Measurements from ENCODE around the gene SLC19A1.

SLC19A1 gene

DNA sequence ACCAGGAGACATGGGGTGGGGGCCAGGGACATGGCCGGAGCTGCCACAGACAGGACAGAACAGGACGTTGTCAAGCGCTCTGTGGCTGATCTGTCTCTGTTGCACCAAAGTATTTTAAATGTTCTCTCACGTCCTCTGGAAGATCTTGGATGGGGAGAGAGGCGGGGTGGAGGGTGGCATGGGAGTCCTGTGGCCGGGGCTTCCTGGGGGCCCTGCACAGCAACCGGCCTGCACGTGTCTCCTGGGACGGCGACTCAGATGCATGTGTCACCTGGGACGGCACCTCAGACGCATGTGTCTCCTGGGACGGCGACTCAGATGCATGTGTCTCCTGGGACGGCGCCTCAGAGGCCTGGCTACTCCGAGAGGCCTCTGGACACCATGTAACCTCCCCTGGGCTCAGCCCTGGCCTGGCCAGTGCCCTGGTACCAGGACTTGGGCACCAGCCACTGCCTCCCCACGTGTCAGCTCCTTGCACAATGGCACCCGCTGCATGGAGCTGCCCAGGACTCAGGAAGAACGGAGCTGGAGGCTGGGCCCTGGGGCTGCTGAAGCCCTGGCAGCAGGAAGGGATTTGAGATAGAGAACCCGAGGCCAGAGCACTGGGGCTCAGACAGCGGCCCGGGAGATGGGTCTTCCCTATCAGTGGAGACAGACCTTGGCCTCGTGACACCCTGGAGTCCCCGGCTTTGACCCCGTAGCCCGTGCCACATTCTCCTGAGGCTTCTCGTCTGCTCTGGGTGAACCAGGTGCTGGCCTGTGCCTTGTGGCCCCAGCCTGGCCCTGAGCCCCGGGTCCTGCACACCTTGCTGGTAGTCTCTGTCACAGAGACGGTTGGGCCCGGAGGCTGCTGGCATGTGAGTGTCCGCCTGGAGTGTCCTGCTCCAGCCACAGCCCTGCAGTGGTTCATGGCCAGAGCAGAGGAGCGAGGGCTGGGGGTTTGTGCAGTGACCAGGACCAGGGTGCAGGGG, 14.7 kb upstream of the SLC19A1 start:
- DNase-seq (ENCODE audit: low read depth, low spot score), result no peak
- Histone ChIP-seq H3K4me3 (no peak overlapping the region), H3K9ac (ENCODE audit: insufficient read length) (no peak overlapping the region), H3K27ac (no peak overlapping the region), H3K36me3 (ENCODE audit: insufficient read depth, low read length) (no peaks in the 10 kb centered on the region), H3K9me3 (ENCODE audit: low read depth, low read length) (no peaks in the 10 kb centered on the region)
- TF ChIP-seq FOXP2 (optimal IDR thresholded peaks at IDR 0.05; ENCODE audit: control extremely low read depth, extremely low read length, insufficient read depth) (no peak), POLR2AphosphoS5 (IDR thresholded peaks at IDR 0.05; ENCODE audit: borderline replicate concordance, low read depth, low read length) (no peak), EZH2 (IDR thresholded peaks at IDR 0.05) (no peak)

GRCh38 chr21:45556302-45556644, 14.0 kb upstream of the SLC19A1 start:
- H3K9ac ChIP-seq (ENCODE audit: insufficient read length), result no peak overlapping the region

GRCh38 chr21:45555557-45556301, 13.5 kb upstream of the SLC19A1 start:
- H3K27ac ChIP-seq, result no peak overlapping the region
- H3K36me3 ChIP-seq (ENCODE audit: insufficient read depth, low read length), result no peaks in the 10 kb centered on the region
- no peak overlapping the region for H3K4me3 ChIP-seq
- no peak overlapping the region for H3K9ac ChIP-seq (ENCODE audit: insufficient read length)
- H3K9me3 ChIP-seq (ENCODE audit: low read depth, low read length), result no peaks in the 10 kb centered on the region
- no peak for TF ChIP-seq EZH2 (IDR thresholded peaks at IDR 0.05)
- TF ChIP-seq FOXP2 (optimal IDR thresholded peaks at IDR 0.05; ENCODE audit: control extremely low read depth, extremely low read length, insufficient read depth), result no peak
- TF ChIP-seq POLR2AphosphoS5 (IDR thresholded peaks at IDR 0.05; ENCODE audit: borderline replicate concordance, low read depth, low read length), result no peak
- DNase-seq (ENCODE audit: low read depth, low spot score), result no peak

More at GRCh38 chr21:45556302-45556644, 14.0 kb upstream of the SLC19A1 start:
- no peak for DNase-seq (ENCODE audit: low read depth, low spot score)
- no peak overlapping the region for H3K4me3 ChIP-seq
- no peak overlapping the region for H3K27ac ChIP-seq
- H3K36me3 ChIP-seq (ENCODE audit: insufficient read depth, low read length), result no peaks in the 10 kb centered on the region
- TF ChIP-seq EZH2 (IDR thresholded peaks at IDR 0.05) (no peak), FOXP2 (optimal IDR thresholded peaks at IDR 0.05; ENCODE audit: control extremely low read depth, extremely low read length, insufficient read depth) (no peak), POLR2AphosphoS5 (IDR thresholded peaks at IDR 0.05; ENCODE audit: borderline replicate concordance, low read depth, low read length) (no peak)
- H3K9me3 ChIP-seq (ENCODE audit: low read depth, low read length), result no peaks in the 10 kb centered on the region

DNA sequence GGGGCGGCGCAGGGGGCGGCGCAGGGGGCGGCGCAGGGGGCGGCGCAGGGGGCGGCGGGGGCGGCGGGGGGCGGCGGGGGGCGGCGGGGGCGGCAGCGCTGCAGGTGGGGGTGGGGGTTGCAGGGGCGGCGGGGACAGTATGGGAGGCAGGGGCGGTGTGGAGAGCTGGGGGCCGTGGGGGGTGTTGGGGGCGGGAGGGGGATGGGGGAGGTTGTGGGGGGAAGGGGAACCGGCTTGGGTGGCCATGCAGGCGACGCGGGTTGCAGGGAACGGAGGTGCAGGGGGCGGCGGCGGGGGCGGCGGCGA, 13.0 kb upstream of the SLC19A1 start:
- DNase-seq (ENCODE audit: low read depth, low spot score), result no peak
- TF ChIP-seq POLR2AphosphoS5 (IDR thresholded peaks at IDR 0.05; ENCODE audit: borderline replicate concordance, low read depth, low read length) (no peak), FOXP2 (optimal IDR thresholded peaks at IDR 0.05; ENCODE audit: control extremely low read depth, extremely low read length, insufficient read depth) (no peak), EZH2 (IDR thresholded peaks at IDR 0.05) (no peak)
- Histone ChIP-seq H3K4me3 (no peak overlapping the region), H3K9ac (ENCODE audit: insufficient read length) (no peak overlapping the region), H3K36me3 (ENCODE audit: insufficient read depth, low read length) (no peaks in the 10 kb centered on the region), H3K9me3 (ENCODE audit: low read depth, low read length) (no peaks in the 10 kb centered on the region), H3K27ac (no peak overlapping the region)

DNA sequence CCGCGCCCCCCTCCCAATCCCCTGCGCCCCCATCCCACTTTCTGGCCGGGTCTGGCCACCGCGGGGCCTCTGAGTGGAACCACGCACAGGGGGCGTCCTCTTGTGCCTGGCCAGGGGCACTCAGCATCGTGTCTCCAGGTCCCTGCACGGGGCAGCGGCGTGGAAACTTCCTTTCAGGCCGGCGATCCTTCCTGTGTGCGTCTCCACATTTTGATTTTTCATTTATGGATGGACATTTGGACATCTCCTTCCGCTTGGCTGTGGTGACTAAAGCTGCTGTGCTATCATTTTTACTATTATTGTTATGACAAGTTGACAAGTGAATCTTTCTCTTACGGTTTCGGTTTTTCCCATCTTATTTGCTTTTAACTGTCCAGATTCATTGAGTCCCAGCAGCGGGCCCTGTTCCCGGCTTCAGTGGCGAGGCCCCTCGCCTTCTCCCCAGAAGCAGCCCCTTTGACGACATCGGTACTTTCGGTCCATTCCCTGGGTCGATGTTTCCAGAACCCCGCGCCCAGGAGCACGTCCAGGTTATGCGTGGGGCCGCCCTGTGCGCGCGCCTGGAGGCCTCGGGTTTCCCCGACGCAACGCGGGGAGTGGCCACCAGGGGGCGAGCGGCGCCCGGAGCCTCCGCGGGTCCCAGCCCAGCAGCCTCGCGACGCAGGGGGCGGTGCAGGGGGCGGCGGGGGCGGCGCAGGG, 12.4 kb upstream of the SLC19A1 start:
- peak overlapping the region; percentile 67 for H3K9ac ChIP-seq (ENCODE audit: insufficient read length)
- H3K9me3 ChIP-seq (ENCODE audit: low read depth, low read length), result no peaks in the 10 kb centered on the region
- peak overlapping the region; percentile 79 for H3K4me3 ChIP-seq
- H3K27ac ChIP-seq, result no peak overlapping the region
- peak; percentile 26; the same call in 1 of the 2 replicates for TF ChIP-seq POLR2AphosphoS5 (IDR thresholded peaks at IDR 0.05; ENCODE audit: borderline replicate concordance, low read depth, low read length)
- TF ChIP-seq FOXP2 (optimal IDR thresholded peaks at IDR 0.05; ENCODE audit: control extremely low read depth, extremely low read length, insufficient read depth), result no peak
- no peaks in the 10 kb centered on the region for H3K36me3 ChIP-seq (ENCODE audit: insufficient read depth, low read length)
- peak; percentile 1 for DNase-seq (ENCODE audit: low read depth, low spot score)

DNA sequence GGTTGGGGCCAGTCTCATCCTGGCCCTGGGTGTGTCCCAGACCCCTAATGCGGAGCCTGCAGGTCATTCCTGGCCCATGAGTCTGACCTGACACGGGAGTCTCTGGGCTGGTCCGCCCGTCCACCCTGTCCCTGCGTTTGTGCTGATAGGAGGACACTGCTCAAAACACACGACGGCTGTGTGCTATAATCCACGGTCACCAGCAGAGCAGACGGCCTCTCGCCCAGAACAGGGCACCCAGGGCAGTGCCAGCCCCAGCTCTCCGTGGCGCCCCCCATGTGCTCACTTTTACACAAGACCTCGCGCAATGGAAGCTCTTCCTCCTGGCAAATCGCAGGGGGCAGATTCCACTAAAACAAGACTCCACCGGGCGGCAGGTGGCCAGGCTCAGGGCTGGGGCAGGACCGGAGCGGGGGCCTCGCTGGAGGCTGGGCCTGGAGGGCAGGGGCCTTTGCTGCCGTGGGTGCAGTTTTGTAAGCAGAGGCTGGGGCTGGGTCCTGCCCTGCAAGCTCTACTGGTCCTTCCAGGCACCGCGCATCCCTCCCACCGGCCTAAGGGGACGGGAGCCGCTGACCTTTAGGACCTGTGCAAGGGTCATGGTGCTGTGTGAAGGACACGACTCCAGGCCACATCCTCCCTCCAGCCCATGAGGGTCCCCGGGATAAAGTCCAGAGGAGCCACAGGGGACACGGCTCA, 10.6 kb upstream of the SLC19A1 start:
- H3K9me3 ChIP-seq (ENCODE audit: low read depth, low read length), result no peaks in the 10 kb centered on the region
- TF ChIP-seq EZH2 (IDR thresholded peaks at IDR 0.05) (no peak), POLR2AphosphoS5 (IDR thresholded peaks at IDR 0.05; ENCODE audit: borderline replicate concordance, low read depth, low read length) (no peak)
- no peak overlapping the region for H3K4me3 ChIP-seq
- no peaks in the 10 kb centered on the region for H3K36me3 ChIP-seq (ENCODE audit: insufficient read depth, low read length)
- H3K27ac ChIP-seq, result no peak overlapping the region
- no peak overlapping the region for H3K9ac ChIP-seq (ENCODE audit: insufficient read length)
- no peak for DNase-seq (ENCODE audit: low read depth, low spot score)

DNA sequence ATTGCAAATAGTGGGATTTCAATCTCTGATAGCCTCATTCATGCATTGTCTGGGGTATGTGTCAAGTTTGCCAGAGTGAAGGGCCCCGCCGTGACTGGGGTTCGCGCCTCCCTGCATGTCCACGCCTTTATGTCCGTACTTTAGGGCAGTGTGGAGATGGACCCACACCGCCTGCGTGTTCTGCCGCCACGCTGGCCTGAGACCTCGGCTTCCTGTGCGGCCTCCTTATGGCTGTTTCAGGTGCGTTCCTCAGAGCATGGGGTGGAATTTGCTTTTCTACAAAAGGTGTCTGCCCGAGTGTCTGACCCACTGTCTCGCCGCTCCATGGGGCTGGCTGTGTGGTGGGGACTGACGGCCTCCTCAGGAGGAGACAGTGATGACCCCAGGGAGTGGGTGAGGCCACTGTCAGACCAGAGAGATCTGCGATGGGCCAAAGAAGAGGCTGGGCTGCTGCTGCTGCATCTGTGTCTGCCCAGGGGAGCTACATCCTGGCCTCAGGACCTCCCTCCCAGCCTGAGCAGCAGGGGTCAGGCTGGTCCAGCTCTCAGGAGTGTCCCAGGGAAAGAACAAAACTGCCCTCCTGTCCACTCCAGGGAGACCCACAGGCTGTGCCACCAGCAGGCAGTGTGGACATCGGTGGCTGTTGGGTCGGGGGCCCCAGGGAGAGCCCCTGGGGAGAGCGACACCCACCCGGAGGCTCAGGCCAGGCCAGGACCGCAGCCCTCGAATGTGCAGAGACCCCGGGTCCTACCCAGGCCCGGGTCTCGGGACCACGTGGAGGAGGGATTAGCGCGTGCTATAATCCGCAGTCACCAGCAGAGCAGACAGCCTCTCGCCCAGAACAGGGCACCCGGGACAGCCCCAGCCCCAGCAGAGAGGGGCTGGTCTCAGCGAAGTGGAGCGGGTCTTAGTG, 9.8 kb upstream of the SLC19A1 start:
- no peak overlapping the region for H3K4me3 ChIP-seq

More for the DNA sequence above, 9.8 kb upstream of the SLC19A1 start:
- TF ChIP-seq POLR2AphosphoS5 (IDR thresholded peaks at IDR 0.05; ENCODE audit: borderline replicate concordance, low read depth, low read length) (no peak), FOXP2 (optimal IDR thresholded peaks at IDR 0.05; ENCODE audit: control extremely low read depth, extremely low read length, insufficient read depth) (no peak), EZH2 (IDR thresholded peaks at IDR 0.05) (no peak)
- H3K9ac ChIP-seq (ENCODE audit: insufficient read length), result peak overlapping the region; percentile 51
- H3K9me3 ChIP-seq (ENCODE audit: low read depth, low read length), result no peaks in the 10 kb centered on the region
- no peaks in the 10 kb centered on the region for H3K36me3 ChIP-seq (ENCODE audit: insufficient read depth, low read length)
- H3K27ac ChIP-seq, result peak overlapping the region; percentile 83; the same call in 1 of the 2 replicates
- no peak for DNase-seq (ENCODE audit: low read depth, low spot score)

Measured in SK-N-MC (cell line).